Measurements from ENCODE around the gene OR5I1.
"Not testable (repeated sequence)": the region's sequence is repeated elsewhere in the genome, so short reads cannot be mapped to it uniquely, and the experiment has no call there.

Gene OR5I1

GRCh38 chr11:55936300-55936699 lies at the start of gene OR5I1:
Gene OR5I1 (minus strand): TSS chr11:55936400. CDS start chr11:55936400, 0 bp downstream.
- no peak for DNase-seq (ENCODE audit: low read depth, low spot score)
- H3K27ac ChIP-seq: no peak within 1 kb of the TSS

- no peak for DNase-seq (ENCODE audit: low read depth, low spot score)
- no peak overlapping the region for H3K27ac ChIP-seq
Measured at GRCh38 chr11:55970935-55971334, 34.7 kb upstream of the OR5I1 start.

- no peak for DNase-seq (ENCODE audit: low read depth, low spot score)
- no peak within 1 kb of the TSS for H3K27ac ChIP-seq
Measured at GRCh38 chr11:55969845-55970244, 33.6 kb upstream of the OR5I1 start, which contains the start of gene OR10AG1. Gene OR10AG1 (minus strand): TSS chr11:55969945. CDS start chr11:55969907, 38 bp downstream.

GRCh38 chr11:55967914-55968313 lies 31.7 kb upstream of the OR5I1 start:
- H3K27ac ChIP-seq: no peak overlapping the region
- DNase-seq (ENCODE audit: low read depth, low spot score): no peak

- no peak for DNase-seq (ENCODE audit: low read depth, low spot score)
- no peak overlapping the region for H3K27ac ChIP-seq
Measured at GRCh38 chr11:55966391-55966790, 30.2 kb upstream of the OR5I1 start.

- DNase-seq (ENCODE audit: low read depth, low spot score): no peak
- no peak overlapping the region for H3K27ac ChIP-seq
Measured at GRCh38 chr11:55956521-55956920, 20.3 kb upstream of the OR5I1 start.

- no peak for DNase-seq (ENCODE audit: low read depth, low spot score)
- H3K27ac ChIP-seq: no peak overlapping the region
Measured at GRCh38 chr11:55949330-55949729, 13.1 kb upstream of the OR5I1 start.

GRCh38 chr11:55942785-55943392 lies 6.7 kb upstream of the OR5I1 start:
- H3K27ac ChIP-seq: no peak overlapping the region
- DNase-seq (ENCODE audit: low read depth, low spot score): no peak

- H3K27ac ChIP-seq: no peak overlapping the region
- no peak for DNase-seq (ENCODE audit: low read depth, low spot score)
Measured at GRCh38 chr11:55920537-55920936, 15.7 kb downstream of the OR5I1 start.

- no peak within 1 kb of the TSS for H3K27ac ChIP-seq
- DNase-seq (ENCODE audit: low read depth, low spot score): no peak
Measured at GRCh38 chr11:55914482-55914881, 21.7 kb downstream of the OR5I1 start, which contains the start of gene OR5W2. Gene OR5W2 (minus strand): TSS chr11:55914582. CDS start chr11:55914582, 0 bp downstream.

GRCh38 chr11:55902308-55902707 lies 33.9 kb downstream of the OR5I1 start:
- no peak overlapping the region for H3K27ac ChIP-seq
- DNase-seq (ENCODE audit: low read depth, low spot score): no peak

- H3K27ac ChIP-seq: no peak overlapping the region
- no peak for DNase-seq (ENCODE audit: low read depth, low spot score)
Measured at GRCh38 chr11:55895216-55895615, 41.0 kb downstream of the OR5I1 start.

GRCh38 chr11:55885481-55885880 lies 50.7 kb downstream of the OR5I1 start:
- not testable (repeated sequence) for DNase-seq (ENCODE audit: low read depth, low spot score); H3K27ac ChIP-seq

Measured in epithelial cell of prostate (primary cell).